PC-3 (cell line): ENCODE data around the gene ANKS1B.

Experiments
- CTCF ChIP-seq: fragments of 300-600 bp; sonication (generic); conservative IDR thresholded peaks from 2 replicates; pipeline ENCODE4 v1.5.1; 2017; ENCODE audit warnings: antibody characterized with exemption, low read depth, mild to moderate bottlenecking, low read length
- EZH2phosphoT487 ChIP-seq: fragments of 300-600 bp; sonication (generic); IDR thresholded peaks from 2 replicates; pipeline ENCODE4 v1.6.1; 2018; ENCODE audit warnings: mild to moderate bottlenecking, antibody characterized with exemption, low read length, borderline replicate concordance

GRCh38 chr12:100027671-100028070, 42.9 kb upstream of the ANKS1B start:
- TF ChIP-seq EZH2phosphoT487 (no peak), CTCF (no peak)
